HG03342 (cell line): ENCODE results near the gene IQGAP3.
A peak's percentile ranks its signal among the peaks of the same experiment; 100 is the strongest.

ENCODE experiments used
- ATAC-seq: cut with Tn5 transposase; IDR thresholded peaks from one replicate; pipeline ENCODE4 v1.9.1; 2021; ENCODE audit warnings: mild to moderate bottlenecking, moderate library complexity; ENCODE audit not compliant: unreplicated experiment

The IQGAP3 gene

GRCh38 chr1:156516821-156517220 lies 55.5 kb downstream of the IQGAP3 start:
- no peak for ATAC-seq

- no peak for ATAC-seq
Observed at GRCh38 chr1:156515956-156516355, 56.4 kb downstream of the IQGAP3 start.

DNA sequence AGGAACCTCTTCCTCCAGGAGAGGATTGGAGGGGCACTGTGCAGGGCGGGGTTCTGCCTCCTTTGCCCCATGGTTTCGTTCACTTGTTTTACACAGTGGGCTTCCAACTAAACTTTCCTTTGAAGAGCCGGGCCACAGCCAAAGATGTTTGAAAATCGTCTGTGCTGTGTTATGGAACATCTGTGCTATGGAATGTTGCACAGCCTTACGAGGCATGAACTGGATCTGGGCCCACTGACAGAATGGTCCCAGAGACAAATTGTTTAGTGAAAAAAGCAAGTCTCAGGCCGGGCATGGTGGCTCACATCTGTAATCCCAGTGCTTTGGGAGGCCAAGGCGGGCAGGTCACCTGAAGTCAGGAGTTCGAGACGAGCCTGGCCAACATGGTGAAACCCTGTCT lies 59.2 kb downstream of the IQGAP3 start:
- ATAC-seq, result no peak

GRCh38 chr1:156511644-156512043 lies 60.7 kb downstream of the IQGAP3 start:
- ATAC-seq, result no peak

GRCh38 chr1:156510709-156511108 lies 61.7 kb downstream of the IQGAP3 start:
- no peak for ATAC-seq

- ATAC-seq, result no peak
Observed at GRCh38 chr1:156509424-156510034, 62.8 kb downstream of the IQGAP3 start.

DNA sequence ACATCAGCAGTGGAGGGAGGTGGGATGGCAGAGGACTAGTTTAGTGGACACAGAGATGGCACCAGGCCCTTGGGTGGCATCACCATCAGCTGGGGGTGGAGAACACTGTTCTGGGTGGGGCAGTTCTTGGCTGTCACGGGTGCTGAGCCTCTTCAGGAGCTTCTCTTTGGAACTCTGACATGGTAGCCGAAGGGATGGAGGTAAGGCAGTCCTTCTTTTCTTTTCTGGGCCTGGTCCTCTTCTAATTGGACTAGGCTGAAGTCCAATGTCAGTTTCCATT lies 63.5 kb downstream of the IQGAP3 start:
- no peak for ATAC-seq

DNA sequence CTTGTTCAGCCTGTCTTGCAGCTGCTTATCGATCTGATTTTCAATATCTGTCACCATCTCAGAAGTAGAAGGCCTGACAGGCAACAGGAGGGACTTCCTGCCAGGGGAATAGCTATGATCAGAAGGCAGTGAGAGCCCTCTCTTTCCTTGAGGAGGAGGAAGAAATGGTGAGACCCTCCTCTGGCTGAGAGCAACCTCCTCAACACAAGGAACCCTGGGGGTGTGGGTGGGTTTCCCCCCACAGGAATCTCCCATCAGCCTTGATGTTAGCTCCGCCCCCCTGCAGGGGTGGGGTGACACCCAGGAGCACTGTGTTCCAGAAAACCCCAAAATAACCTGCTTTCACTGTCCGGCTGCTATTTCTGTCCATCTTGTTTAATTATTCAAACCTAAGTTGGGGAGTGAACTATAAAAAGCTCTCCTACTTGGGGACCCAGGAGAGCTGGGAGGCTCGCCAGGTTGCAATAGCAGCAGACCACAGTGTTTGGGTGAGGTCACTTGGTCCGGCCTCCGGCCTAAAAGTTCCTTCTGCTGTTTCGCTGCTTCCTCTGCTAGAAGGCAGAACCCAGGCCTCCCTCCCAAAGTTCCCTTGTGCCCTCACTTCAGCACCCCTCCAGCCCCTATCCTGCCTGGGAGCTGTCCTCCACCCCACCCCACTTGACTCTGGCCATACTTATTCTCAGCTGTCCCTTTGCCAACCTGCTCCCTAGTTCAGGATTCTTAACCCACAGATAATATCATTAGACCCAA lies 64.0 kb downstream of the IQGAP3 start:
- no peak for ATAC-seq

DNA sequence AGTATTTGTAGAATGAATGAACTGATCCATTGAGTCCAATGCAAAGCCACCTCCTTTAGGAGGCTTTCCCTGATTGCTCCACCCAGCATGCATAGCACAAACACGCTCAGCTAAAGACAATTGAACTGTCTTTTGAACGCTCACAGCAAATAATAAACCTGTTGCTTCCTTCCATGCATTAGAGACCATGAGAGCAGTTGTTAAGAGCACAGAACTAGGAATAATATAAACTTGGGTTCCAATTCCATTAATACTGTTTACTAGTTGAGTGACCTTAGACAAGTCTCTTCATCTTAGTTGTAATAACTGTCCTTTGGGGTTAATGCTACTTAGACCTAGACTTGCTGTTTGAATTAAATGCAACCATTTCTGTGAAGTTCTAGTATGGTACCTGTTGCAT lies 65.9 kb downstream of the IQGAP3 start:
- no peak for ATAC-seq

GRCh38 chr1:156505679-156506298 lies 66.6 kb downstream of the IQGAP3 start:
- no peak for ATAC-seq

DNA sequence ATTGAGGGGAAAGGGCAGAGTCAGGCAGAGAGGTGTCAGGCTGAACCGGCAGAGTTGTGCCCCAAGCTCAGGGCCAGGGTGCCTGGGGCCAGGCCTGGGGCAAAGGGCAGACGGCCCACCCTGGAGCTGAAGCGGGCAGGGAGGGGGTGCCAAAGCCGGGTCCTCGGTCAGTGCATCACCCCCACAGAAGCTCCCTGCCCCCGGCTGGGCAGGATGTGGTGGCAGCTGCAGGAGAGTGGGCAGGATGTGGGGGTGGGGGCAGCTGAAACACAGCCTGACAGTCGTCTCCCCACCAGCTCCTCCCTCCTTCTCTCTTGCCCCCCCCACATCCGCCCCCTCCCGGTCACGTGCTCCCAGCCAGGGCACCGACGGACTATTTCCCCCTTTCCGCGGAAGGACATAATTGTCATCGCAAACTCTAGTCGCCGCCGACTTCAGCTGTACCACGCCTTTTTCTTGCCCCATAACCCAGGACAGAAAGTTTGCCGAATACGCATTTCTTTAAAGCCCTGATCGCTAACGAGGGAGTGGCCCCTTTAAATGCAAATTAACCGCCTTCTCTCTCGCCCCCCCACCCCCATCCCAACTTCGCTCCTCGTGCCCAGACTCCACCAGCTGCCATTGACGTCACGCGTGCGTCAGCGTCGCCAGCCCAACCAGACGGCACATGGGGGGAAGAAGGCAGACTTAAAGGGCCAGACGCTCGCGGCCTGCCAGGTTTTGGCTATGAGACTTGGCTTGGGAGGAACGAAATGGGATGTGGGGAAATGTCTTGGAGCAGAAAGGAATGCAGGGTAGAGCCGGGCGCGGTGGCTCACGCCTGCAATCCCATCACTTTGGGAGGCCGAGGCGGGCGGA lies 67.3 kb downstream of the IQGAP3 start:
- peak; percentile 32 for ATAC-seq

GRCh38 chr1:156504438-156504813 lies 67.9 kb downstream of the IQGAP3 start:
- no peak for ATAC-seq

- ATAC-seq, result no peak
Observed at GRCh38 chr1:156503698-156504437, 68.5 kb downstream of the IQGAP3 start.

DNA sequence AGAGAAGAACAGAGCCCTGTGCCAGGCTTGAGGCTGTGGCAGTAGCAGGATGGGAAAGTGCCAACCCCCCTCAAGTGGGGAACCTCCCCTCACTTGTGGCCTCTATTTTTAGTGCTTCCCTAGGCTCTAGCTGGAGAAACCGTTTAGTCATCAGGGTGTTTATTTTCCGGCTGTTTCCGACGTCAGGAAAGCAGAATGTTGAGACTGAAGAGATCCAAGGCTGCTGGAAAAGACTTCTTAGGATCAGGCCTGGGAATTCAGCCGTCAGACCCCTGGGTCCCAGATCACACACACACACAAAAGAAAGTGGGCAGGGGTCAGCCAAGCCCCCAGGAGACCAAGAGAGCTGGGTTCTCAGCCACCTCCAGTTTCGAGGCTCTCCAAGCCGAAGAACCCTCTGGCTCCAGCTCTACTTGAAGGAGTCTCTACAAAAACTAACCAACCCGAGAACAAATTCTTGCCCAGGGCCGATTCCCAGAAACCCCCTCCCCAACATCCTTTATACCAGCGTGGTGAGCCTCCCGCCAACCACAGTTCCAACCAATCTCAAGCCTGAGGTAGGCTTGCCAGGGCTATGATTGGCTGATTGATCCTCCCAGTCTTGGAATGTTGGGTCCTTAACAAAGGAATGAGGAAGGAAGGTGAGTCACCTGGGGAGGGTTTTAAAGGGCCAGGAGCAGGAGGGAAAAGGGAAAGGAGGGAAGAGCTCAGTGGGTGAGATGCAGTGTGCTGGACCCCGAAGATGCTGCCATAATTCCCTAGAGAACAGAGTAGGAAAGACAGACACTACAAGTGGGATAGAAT lies 69.3 kb downstream of the IQGAP3 start:
- no peak for ATAC-seq

DNA sequence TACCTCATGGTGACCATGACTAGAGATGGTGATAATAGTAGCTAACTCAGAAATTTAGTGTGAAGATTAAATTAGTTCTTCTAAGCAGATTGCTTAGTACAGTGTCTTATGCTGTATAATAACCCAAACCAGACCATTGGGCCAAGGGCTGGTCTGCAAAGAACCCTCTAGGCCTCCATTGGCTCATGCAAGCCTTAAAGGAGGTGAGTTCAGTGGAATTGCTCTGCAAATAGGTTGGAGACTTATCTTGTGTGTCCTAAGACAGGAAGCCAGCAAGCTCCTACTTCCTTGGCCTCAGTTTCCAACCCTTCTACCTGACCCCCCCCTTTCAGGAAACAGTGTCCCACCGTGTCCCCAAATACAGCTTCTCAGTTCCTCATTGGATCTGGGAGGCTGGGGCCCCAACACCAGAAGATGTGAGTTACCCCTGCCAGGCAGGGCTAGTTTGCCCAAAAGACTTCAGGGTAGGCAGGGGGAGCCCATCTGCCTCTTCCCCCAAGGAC lies 69.9 kb downstream of the IQGAP3 start:
- ATAC-seq, result no peak

DNA sequence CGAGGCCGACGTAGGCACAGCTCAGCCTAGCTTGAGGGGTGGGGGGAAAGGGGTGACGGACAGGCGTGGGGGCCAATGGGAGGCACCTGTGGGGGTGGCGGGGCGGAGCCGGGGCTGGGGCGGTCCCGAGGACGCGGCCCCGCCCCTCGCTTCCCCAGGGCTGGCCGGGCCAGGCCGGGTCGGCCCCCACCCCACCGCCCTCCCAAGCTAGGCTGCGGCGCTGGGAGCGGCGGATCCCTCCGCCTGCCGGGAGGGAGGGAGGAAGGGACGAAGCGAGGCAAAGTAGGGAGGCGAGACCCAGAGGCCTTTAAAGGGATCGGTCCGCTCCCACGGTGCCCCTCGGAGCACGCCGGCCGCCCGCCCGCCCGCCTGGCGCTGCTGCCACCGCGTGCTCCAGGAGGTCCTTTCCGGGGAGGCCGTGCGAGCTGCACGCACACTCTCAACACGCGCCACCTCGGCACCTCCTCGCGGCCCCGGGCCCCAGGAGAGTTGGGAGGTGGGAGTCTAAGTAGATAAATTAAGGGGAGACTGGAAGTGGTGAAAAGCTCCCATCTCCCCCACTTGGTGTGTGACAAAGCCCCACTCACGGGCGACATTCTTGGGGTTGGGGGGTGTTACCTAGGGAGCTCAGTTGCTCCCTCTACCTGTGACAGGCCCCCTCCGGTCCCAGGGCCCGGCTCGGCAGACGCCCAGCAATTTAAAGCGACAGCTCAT lies 71.4 kb downstream of the IQGAP3 start:
- ATAC-seq, result peak; percentile 48

- no peak for ATAC-seq
Observed at GRCh38 chr1:156500543-156500792, 71.9 kb downstream of the IQGAP3 start, which contains the start of gene MEF2D. Gene MEF2D, minus strand, starts transcription at chr1:156500775. Its CDS starts 17,483 bp downstream, at chr1:156483292.

DNA sequence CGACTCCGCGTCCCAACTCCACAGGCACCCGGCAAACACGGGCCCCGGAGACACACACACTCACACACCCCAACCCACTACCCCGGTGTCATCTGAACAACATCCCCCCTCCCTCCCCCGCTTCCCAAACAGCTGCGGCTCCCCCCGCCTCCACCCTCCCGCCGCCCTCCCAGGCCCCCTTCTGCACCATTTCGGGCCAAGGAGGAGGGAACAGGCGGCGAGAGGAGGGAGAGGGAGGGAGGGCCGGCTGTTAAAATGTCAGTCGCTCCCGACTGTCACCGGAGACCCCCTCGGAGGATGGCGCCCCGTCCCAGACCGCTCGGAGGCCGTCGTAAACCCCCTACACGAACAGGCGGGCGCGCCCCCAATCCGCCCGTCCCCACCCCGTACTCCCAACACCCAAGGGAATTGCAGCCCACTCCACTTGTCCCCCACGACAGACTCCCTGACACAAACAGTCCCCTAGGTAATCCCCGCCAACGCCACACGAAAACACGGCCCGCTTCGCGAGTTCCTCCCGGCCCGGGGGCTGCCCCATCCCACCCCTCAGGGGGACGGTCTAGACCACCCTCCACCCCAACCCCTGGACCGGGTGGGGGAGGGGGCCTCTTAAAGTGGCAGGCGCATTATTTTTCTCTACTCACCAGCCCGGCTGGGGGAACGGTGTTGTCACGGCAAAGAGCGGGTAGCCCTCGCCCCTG lies 72.4 kb downstream of the IQGAP3 start:
- no peak for ATAC-seq
